GOT3 (cell line): ENCODE results near the gene IL3RA.
"Not testable (repeated sequence)": the region's sequence is repeated elsewhere in the genome, so short reads cannot be mapped to it uniquely, and the experiment has no call there.

Source experiments
- DNase-seq: peaks from one replicate; lab custom pipeline; 2025; ENCODE audit warnings: mixed read lengths; lab: John Stamatoyannopoulos, UW

The IL3RA gene

DNA sequence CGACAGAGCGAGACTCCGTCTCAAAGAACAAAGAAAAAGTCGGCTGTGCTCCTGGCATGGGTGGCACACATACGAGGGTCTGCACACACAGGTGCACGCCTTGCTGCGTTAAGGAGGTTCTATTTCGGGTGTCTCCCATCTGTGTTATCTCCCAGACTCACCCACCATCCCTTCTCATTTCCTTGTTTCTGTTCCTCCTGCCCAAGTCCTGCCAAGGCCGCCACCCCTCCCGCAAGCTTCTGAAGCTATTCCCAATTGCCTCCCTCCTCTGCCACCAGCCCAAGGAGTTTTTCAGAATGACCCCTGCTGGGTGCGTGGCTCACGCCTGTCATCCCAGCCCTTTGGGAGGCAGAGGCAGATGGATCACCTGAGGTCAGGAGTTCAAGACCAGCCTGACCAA, 6.0 kb upstream of the IL3RA start:
- DNase-seq: no peak

- DNase-seq: not testable (repeated sequence)
Observed at GRCh38 chrX:1332433-1332832, 4.2 kb upstream of the IL3RA start.

DNA sequence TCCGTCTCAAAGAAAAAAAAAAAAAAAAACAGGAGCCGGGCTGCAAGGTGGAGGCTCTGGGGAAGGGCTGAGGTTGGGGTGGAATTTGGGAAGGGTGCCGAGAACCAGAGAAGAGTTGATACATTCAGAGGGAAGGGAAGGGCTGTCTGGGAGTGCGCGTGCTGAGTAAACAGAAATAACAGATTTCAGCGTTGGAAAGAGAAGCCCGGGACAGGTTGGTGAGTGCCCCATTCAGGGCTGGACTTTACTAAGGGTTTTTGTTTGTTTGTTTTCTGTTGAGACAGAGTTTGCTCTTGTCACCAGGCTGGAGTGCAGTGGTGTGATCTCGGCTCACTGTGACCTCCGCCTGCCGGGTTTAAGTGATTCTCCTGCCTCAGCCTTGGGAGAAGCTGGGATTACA, 1.7 kb upstream of the IL3RA start:
- no peak for DNase-seq

DNA sequence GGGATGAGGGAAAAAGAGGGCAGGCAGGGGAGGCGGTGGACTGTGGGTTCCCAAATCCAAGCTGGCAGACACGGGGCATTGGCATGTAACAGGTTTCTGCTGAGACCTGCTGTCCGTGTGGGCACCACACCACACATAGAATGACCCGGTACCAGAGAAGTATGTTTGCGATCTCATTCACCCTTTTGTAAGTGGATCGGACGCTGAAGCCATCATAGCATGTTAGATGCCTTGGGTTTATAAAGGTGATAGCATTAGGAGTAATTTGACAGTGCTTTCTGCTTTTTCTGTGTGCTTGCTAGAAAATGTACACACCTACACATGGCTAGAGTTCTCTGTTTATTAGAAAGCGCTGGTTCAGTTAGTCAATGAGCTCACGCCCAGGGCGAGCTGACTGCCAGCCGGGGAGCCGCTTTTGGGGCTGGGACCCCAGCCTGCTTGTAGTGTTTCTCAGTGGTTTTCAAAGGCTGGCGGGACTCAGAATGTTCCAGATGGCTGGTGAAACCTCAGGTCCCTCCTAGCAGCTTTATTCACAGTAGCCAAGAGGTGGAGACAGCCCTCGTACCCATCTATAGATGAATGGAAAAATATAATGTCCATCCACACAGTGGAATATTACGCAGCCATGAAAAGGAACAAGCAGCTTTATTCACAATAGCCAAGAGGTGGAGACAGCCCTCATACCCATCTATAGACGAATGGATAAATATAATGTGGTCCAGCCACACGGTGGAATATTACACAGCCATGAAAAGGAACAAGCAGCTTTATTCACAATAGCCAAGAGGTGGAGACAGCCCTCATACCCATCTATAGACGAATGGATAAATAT, 579 bp downstream of the IL3RA start:
- no peak for DNase-seq

GRCh38 chrX:1341545-1342184, 5.1 kb downstream of the IL3RA start:
- no peak for DNase-seq

GRCh38 chrX:1349606-1350005, 13.0 kb downstream of the IL3RA start:
- not testable (repeated sequence) for DNase-seq

DNA sequence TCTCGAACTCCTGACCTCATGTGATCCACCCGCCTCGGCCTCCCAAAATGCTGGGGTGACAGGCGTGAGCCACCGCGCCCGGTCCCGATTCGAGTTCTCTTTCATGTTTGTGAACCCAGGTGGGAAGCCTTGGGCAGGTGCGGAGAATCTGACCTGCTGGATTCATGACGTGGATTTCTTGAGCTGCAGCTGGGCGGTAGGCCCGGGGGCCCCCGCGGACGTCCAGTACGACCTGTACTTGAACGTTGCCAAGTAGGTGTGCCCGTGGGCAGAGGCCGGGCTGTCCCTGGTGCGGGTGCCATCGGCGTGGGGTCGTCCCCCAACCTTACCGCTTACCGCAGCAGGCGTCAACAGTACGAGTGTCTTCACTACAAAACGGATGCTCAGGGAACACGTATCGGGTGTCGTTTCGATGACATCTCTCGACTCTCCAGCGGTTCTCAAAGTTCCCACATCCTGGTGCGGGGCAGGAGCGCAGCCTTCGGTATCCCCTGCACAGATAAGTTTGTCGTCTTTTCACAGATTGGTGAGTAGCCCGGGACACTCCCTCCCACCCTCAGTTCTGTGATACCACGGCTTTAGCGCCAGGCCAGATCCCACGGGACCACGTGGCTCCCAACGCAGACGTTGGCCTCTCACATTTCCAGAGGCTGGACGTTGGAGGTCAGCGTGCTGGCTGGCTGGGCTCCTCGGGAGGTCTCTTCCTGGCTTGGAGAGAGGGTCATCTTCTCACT, 15.6 kb downstream of the IL3RA start:
- DNase-seq: no peak

DNA sequence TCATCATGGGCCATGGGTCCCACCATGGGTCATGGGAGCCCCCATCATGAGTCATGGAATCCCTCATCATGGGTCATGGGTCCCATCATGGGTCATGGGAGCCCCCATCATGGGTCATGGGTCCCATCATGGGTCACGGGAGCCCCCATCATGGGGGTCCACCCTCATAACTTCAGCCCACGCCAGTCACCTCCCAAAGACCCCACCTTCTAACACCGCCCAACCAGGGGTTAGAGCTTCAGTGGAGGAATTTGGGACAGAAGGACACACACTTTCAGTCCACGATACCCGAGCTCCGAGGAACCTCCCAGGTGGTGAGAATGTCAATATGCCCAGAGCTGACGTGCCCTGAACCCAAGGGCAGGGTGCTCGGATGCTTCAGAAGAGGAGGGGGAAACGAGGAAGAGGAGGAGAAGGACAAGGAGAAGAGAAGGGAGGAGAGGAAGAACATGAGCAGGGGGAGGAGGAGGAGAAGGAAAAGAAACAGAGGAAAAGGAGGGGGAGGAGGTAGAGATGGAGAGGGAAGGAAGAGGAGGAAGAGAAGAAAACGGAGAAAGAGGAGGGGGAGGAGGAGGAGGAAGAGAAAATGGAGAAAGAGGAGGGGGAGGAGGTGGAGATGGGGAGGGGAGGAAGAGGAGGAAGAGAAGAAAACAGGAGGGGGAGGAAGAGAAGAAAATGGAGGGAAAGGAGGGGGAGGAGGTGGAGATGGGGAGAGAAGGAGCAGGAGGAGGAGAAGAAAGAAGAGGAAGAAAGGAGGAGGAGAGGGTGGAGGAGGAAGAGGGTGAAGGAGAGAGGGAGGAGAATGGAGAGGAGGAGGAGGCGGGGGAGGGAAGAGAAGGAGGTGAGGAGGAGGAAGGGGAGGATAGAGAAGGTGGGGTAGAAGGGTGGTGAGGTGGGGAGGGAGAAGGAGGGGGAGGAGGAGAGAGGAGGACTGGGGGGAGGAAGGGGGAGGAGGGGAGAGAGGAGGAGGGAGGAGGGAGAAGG, 17.7 kb downstream of the IL3RA start:
- DNase-seq: no peak

DNA sequence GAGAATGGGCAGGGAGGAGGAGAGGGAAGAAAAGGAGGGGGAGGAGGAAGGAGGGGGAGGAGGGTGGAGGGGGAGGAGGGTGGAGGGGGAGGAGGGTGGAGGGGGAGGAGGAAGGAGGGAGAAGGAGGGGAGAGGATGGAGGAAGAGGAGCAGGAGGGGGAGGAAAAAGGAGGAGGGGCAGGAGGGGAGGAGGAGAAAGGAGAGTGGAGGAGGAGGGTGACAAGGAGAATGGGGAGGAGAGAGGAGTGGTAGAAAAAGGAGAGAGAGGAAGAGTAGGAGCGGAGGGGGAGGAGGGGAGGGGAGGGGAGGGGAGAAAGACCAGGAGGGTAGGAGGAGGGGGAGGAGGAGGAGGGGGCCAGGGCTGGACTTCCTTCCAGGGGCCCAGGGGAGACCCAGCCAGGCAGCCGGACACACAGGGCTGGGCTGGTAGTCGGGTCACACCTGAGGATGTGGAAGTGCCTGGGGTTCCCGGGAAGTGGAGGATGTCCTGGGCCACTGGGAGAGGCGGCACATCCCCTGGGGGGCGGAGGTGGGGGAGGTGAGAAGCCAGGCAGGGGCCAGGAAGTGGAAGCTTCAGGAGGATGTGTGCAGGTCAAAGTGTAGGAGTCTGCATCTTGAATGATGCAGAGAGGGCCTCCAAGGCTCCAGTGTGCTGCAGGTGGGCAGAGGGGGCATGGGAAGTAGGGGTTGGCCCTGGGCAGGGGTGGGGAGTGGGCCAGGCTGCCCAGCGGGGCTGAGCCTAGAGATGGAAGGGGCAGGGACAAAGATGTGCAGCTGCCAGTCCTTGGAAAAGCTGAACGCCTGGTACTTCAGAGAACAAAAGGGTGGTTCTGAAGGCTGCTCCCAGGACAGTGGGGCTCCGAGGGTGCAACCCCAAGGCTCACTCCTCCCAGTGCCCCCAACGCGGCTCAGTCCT, 18.8 kb downstream of the IL3RA start:
- no peak for DNase-seq

DNA sequence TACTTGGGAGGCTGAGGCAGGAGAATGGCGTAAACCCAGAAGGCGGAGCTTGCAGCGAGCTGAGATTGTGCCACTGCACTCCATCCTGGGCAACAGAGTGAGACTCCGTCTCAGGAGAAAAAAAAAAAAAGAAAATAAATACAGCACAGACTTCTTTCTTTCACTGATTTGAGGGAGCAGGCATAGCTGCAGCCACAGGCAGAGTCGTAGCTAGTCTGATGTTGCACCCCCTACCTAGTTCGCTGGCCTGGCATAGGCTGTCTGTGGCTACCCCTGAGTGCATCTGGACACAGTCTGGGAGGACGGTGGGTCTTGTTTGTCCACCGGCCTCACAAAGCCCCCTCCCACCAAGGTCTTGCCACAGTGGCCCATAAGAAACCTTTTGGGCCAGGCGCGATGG, 21.4 kb downstream of the IL3RA start:
- no peak for DNase-seq

DNA sequence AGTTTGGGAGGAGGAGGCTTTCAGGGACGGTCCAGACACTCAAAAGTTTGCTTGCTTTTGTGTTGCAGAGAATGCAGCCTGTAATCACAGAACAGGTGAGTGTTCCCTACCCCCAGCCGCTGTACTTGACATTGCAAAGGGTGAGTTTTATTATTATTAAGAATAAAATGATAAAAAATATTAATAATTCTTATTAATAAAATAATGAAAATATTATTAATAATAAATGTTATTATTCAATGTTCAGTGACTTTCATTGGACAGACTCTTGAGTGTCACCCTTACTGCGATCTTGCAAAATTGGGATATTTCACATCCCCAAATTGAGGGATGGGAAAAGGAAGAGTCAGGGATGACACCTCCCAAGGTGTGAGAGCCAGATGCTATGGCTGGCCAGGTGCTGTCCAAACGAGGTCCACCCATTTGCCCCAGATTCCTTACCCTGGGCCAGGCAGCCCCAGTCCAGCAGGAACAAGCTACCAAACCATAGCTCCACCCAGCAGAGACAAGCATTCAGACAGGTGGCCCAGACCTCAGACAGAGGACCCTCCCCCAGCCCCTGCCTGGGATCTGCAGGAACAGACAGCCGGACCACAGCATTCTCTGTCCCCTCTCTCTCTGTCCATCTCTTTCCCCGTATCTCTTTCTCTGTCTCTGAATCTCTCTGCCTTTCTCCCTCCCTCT, 22.4 kb downstream of the IL3RA start:
- no peak for DNase-seq

DNA sequence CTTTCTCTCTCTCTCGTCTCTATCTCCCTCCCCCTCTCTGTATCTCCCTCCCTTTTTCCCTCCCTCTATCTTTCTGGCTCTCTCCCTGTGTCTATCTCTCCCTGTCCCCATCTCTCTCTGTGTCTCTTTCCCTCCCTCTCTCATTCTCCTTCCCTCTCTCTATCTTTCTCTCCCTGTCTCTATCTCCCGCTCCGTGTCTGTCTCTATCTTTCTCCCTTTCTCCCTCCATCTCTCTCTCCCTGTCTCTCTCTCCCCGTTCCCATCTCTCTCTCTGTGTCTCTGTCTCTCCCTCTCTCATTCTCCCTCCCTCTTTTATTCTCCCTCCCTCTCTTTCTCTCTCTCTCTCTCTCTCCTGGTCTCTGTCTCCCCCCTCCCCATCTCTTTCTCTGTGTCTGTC, 22.9 kb downstream of the IL3RA start:
- DNase-seq: no peak

GRCh38 chrX:1360171-1360570, 23.6 kb downstream of the IL3RA start:
- no peak for DNase-seq

- no peak for DNase-seq
Observed at GRCh38 chrX:1361275-1361674, 24.7 kb downstream of the IL3RA start.

DNA sequence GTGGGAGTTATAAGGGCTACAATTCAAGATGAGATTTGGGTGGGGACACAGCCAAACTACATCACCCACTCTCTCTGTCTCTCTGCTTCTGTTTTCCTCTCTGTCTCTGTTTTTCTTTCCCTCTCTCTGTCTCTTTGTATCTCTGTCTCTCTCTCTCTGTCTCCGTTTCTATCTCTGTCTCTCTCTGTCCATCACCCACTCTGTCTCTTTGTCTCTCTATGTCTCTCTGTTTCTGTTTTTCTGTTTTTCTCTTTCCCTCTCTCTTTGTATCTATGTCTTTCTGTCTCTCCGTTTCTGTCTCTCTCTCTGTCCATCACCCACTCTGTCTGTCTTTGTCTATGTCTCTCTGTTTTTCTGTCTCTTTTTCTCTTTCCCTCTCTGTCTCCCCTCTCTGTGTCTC, 25.3 kb downstream of the IL3RA start:
- no peak for DNase-seq

DNA sequence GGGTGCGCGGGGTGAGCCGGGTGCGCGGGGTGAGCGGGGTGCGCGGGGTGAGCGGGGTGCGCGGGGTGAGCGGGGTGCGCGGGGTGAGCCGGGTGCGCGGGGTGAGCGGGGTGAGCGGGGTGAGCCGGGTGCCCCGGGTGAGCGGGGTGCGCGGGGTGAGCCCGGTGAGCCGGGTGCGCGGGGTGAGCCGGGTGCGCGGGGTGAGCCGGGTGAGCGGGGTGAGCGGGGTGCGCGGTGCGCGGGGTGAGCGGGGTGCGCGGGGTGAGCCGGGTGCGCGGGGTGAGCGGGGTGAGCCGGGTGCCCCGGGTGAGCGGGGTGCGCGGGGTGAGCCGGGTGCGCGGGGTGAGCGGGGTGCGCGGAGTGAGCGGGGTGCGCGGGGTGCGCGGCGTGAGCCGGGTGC, 29.8 kb downstream of the IL3RA start:
- not testable (repeated sequence) for DNase-seq

GRCh38 chrX:1368385-1368698, 31.8 kb downstream of the IL3RA start:
- DNase-seq: no peak

DNA sequence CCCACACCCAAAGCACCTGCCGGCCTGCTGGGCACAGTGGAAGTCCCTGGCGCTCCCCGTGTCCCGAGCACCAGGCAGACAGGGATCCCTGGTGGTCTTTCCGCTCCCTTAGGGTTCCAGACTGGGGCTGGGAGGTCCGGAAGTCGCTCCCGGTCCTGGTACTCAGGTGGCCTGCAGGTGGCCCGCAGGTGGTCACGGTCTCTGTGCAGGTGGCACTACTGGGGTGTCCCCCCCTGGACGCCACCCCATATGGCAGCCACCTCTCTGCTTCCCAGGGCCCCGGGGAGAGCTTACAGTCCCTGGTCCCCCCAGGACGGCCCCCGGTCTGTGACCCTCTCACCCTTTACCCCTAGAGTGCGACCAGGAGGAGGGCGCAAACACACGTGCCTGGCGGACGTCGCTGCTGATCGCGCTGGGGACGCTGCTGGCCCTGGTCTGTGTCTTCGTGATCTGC, 41.7 kb downstream of the IL3RA start:
- no peak for DNase-seq

DNA sequence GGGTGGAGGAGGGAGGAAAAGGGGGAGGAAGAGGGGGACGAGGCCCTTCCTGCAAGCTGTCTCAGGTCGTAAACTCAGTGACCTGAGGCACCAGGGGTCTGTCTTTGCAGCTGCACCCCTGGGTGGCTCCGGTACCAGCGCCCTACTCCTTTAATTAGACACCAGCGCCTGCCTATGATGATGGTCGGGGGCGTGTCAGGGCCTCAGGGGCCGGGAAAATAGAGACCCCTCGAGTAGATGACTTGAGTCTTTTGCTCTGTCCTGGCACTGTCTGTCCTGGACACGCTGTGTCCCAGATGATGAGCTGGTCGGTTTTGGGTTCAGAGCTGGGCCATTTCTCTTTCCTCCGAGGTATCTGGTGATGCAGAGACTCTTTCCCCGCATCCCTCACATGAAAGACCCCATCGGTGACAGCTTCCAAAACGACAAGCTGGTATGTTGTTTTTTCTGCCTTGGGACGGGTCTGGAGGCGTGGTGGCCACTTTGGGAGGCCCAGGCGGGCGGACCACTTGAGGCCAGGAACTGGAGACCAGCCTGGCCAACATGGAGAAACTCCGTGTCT, 44.2 kb downstream of the IL3RA start:
- no peak for DNase-seq
